ENCODE results near the gene SLC26A4. TPM values are rescaled to one million over a fixed set of nuclear protein-coding genes. Genes with fewer than 3 reads are reported as not detected.

Gene SLC26A4
- total and polyA plus RNA-seq, 10 of the 15 experiments (the other 5 are each of a cell fraction or from before 2014, with no cell fraction given): 0.01 to 0.18 (median 0.08) TPM; not detected in 5

GRCh38 chr7:107622429-107622828 is 38.2 kb upstream of the SLC26A4 start (continued):
- TF ChIP-seq RAD21 (IDR thresholded peaks at IDR 0.05; ENCODE audit: insufficient read depth, low read depth, low read length): no peak
- TF ChIP-seq ZBTB4 (CRISPR knock-in tag; IDR thresholded peaks at IDR 0.05): no peak
- no peak for TF ChIP-seq SMAD1 (IDR thresholded peaks at IDR 0.05; ENCODE audit: low read depth, partially characterized antibody)
- TF ChIP-seq NFYB (IDR thresholded peaks at IDR 0.05; ENCODE audit: insufficient read depth, low read depth, low read length): no peak
- TF ChIP-seq STAT3 (IDR thresholded peaks at IDR 0.05; ENCODE audit: low read depth, low read length): no peak
- TF ChIP-seq REST (IDR thresholded peaks at IDR 0.05; ENCODE audit: low read depth, low read length): no peak
- no peak for TF ChIP-seq POLR2AphosphoS5 (IDR thresholded peaks at IDR 0.05; ENCODE audit: low read length)
- no peak for TF ChIP-seq SIX5 (IDR thresholded peaks at IDR 0.05; ENCODE audit: low read depth, low read length, severe bottlenecking)
